ENCODE data around the gene DYNC1I1.

DNA sequence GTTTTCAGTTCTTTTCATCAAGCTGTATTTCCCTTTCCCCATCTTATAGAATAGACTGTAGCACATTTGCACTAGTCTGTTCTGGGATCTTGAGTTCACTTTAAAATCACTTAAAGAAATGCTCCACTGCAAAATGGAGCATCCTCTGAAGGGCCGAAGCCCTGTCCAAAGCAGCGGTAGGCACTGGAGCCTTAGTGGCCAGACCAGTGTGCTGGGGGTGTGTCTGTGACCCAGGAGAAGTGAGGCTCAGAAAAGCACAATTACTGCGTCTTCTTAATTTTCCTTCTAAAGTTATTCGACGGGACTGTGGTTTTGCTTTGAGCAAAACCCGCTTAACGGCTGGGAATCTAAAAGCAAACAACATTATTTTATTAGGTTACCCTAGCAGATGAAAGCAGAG, 343.8 kb downstream of the DYNC1I1 start:
- no peak for TF ChIP-seq CTCF (conservative IDR thresholded peaks at IDR 0.05)
- TF ChIP-seq EZH2 (IDR thresholded peaks at IDR 0.05; ENCODE audit: low read depth): no peak
